ENCODE results near the gene ERC1.

GRCh38 chr12:997505-997904 lies 6.5 kb downstream of the ERC1 start:
- TF ChIP-seq GATA2 (IDR thresholded peaks at IDR 0.05; ENCODE audit: low read depth, low read length) (no peak), GATA3 (IDR thresholded peaks at IDR 0.05; ENCODE audit: low read depth, low read length) (no peak)
